Measurements from ENCODE around the gene UBE2J2.

Gene UBE2J2

DNA sequence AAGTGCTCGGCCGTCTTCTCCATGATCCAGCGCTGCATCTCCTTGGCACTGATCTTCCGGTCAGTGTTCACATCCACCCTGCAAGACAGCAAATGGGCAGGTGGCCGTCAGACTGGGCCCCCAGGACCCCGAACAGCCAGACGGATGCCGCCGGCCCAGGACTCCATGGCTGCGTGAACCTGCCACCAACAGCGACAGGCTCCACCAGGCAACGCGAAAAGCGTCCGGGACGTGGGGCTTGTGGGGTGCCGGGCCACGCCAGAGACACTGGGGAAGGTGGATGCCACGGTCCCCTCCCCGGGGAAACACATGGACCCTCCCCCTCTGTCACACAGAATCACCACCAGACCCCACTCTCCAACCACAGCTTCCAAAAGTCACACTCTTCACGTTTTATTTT, 49.8 kb downstream of the UBE2J2 start:
- no peak for DNase-seq (ENCODE audit: low spot score)
- TF ChIP-seq, protein P1, sequence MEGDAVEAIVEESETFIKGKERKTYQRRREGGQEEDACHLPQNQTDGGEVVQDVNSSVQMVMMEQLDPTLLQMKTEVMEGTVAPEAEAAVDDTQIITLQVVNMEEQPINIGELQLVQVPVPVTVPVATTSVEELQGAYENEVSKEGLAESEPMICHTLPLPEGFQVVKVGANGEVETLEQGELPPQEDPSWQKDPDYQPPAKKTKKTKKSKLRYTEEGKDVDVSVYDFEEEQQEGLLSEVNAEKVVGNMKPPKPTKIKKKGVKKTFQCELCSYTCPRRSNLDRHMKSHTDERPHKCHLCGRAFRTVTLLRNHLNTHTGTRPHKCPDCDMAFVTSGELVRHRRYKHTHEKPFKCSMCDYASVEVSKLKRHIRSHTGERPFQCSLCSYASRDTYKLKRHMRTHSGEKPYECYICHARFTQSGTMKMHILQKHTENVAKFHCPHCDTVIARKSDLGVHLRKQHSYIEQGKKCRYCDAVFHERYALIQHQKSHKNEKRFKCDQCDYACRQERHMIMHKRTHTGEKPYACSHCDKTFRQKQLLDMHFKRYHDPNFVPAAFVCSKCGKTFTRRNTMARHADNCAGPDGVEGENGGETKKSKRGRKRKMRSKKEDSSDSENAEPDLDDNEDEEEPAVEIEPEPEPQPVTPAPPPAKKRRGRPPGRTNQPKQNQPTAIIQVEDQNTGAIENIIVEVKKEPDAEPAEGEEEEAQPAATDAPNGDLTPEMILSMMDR (IDR thresholded peaks at IDR 0.05; ENCODE audit: extremely low read depth, missing control alignments): no peak

DNA sequence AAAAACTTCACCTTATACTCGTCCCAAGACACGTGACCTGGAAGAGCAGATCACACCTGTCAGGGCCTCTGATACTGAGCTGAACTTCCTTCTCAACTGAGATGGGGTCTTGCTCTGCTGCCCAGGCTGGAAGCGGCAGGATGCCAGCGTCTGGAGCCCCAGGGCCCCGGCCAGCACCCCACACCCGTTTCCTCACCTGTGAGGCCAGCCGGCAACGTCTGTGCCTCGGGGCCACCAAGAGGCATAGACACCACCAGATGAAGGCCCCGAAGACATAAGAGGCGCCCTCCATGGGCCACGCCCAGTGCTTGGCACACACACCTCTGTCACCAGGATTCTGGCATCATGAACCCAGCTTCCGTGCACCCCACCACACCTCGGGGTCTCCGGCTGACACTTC, 50.3 kb downstream of the UBE2J2 start:
- no peak for DNase-seq (ENCODE audit: low spot score)
- TF ChIP-seq, protein P1 (IDR thresholded peaks at IDR 0.05; ENCODE audit: extremely low read depth, missing control alignments): no peak

DNA sequence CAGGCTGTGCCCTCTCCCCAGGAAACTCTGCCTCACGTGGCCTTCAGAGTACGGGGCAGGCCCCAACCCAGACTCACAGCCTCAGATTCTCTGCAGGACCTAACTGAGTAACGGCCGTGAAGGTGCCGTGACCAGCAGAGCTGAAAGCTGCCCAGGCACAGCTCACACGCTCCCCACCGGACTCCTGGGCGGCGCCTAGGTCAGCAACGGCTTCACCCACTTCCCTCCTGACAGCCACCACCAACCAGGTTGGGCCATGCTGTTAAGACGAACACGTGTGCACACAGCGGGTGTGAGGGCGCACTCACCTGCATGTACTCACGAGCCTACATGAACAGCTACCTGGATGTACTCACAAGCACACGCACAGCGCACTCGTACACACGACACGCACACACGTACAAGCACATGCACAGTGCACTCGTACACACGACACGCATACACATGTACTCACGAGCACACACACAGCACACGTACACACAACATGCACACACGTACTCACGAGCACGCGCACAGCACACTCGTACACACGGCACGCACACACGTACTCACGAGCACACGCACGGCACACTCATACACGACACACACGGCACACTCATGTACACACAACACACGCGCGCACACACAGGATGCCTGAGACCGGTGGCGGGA, 51.0 kb downstream of the UBE2J2 start:
- DNase-seq (ENCODE audit: low spot score): no peak

DNA sequence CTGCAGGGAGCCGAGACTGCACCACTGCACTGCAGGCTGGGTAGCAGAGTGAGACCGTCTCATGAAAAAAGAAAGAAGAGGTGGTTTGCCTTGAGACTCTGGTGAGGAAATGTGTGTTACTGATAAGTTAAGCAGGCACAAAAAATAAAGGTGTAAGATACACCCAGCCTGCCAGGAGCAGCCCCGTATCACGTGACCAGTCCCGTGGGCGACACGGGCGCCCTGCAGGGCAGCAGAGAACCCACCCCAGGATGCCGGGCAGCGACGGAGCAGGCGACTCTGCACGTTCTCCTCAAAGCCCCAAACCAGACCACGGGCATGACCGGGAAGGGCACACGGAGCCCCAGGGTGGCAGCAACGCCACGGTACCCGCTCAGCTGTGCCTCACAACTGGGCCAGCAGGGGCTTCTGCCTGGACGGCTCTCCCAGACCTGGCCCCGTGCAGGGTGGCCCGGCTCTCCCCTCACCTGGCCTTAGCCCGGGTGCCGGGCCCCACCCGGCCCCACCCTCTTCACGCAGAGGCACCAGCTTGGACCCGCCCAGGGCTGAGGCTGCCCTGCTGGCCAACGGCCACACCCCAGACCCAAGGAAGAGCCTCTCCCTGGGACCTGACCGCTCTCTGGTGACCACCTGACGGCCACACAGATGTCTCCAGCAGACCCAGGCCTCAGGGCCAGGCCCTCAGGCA, 51.6 kb downstream of the UBE2J2 start:
- DNase-seq (ENCODE audit: low spot score): no peak
- TF ChIP-seq, protein P1 (IDR thresholded peaks at IDR 0.05; ENCODE audit: extremely low read depth, missing control alignments): no peak

More for the DNA sequence above, 51.0 kb downstream of the UBE2J2 start:
- TF ChIP-seq, protein P1 (IDR thresholded peaks at IDR 0.05; ENCODE audit: extremely low read depth, missing control alignments): no peak

DNA sequence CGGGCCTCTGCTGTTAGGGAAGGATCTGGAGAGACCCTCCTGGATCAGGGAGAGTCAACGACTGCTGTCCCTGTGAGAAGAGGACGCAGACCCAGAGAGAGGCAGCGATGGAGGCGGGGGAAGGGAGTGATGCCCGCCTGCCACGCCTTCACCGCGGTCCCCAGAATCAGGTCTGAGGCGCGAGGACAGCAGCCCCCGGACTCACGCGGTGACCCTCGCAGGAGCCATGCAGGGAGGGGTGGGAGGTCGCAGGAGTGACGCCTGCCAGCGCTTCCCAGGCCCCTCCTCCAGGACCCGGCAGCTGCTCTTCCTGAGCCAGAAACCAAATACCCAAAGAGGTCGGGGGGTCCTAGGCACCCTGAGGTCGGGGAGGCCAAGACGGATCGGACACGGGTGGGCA, 53.5 kb downstream of the UBE2J2 start:
- no peak for DNase-seq (ENCODE audit: low spot score)
- TF ChIP-seq, protein P1 (IDR thresholded peaks at IDR 0.05; ENCODE audit: extremely low read depth, missing control alignments): no peak

DNA sequence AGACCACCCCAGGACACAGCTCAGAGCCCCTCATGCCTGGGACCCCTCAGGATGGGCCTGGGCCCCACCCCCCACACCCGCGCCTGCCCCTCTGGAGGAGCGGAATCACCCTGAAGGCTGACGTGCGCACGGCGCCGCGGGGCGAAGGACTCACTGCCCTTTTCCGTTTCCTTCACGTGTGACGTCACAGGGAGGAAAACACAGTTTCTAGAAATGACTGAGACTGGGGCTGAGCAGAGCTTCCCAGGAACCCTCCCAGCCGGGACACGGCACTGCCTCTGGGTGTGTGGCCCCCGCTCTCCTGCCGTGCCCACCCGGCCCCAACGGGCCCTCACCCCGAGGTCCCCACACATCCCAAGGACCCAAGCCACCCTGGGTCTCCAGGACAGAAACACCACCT, 54.3 kb downstream of the UBE2J2 start:
- TF ChIP-seq, protein P1 (IDR thresholded peaks at IDR 0.05; ENCODE audit: extremely low read depth, missing control alignments): no peak

DNA sequence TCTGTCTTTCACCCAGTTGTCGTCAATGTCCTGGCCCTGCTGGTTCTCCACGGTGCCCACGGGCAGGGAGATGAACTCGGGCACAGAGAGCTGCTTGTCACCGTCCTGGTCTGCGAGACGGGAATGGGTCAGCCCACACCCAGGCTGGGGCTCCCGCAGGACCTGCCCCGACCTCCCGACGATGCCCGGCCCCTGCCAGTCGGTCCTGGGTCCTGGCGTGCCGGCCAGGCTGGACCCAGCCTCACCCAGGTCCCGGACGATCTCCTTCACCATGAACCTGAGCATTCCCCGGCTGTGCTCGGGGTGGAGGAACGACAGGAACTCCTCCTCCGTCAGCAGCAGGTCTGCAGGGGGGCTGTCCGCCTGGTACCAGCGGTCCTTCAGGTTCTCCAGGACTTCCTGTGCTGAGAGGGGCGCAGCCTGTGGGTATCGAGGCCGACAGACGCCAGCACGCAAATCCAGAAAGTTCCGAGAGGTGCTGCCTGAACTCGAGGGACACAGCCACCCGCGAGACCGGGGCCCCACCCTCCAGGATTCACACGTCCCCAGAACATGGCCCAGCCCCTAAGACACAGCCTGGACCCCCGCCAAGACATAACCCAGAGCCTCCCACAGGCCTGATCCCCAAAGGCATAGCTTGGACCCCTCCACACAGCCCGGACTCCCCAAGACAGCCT, 55.0 kb downstream of the UBE2J2 start:
- DNase-seq (ENCODE audit: low spot score): no peak
- TF ChIP-seq, protein P1 (IDR thresholded peaks at IDR 0.05; ENCODE audit: extremely low read depth, missing control alignments): no peak

More for the DNA sequence above, 54.3 kb downstream of the UBE2J2 start:
- DNase-seq (ENCODE audit: low spot score): no peak
